NK-92 (cell line): ENCODE measurements around the gene RNF182.
"Not testable (repeated sequence)": the region's sequence is repeated elsewhere in the genome, so short reads cannot be mapped to it uniquely, and the experiment has no call there.

Source experiments
- DNase-seq: peaks from one replicate; lab custom pipeline; 2025; ENCODE audit not compliant: unreplicated experiment; lab: John Stamatoyannopoulos, UW

Gene RNF182

GRCh38 chr6:13916230-13916944 lies 8.4 kb upstream of the RNF182 start:
- no peak for DNase-seq

GRCh38 chr6:13917141-13917540 lies 7.6 kb upstream of the RNF182 start:
- DNase-seq = no peak

- DNase-seq = no peak
Measured at GRCh38 chr6:13918686-13919250, 6.0 kb upstream of the RNF182 start.

- DNase-seq = no peak
Measured at GRCh38 chr6:13919861-13920260, 4.9 kb upstream of the RNF182 start.

GRCh38 chr6:13920552-13920951 lies 4.2 kb upstream of the RNF182 start:
- DNase-seq = no peak

GRCh38 chr6:13922750-13923149 lies 2.0 kb upstream of the RNF182 start:
- DNase-seq = no peak

GRCh38 chr6:13923527-13924145 lies 1.1 kb upstream of the RNF182 start:
- DNase-seq = no peak

GRCh38 chr6:13924146-13924948 lies 405 bp upstream of the RNF182 start:
- DNase-seq = no peak

- no peak for DNase-seq
Measured at GRCh38 chr6:13926378-13926777, 1.6 kb downstream of the RNF182 start.

- no peak for DNase-seq
Measured at GRCh38 chr6:13927203-13927602, 2.5 kb downstream of the RNF182 start.

GRCh38 chr6:13929196-13929595 lies 4.4 kb downstream of the RNF182 start:
- no peak for DNase-seq

GRCh38 chr6:13931797-13932402 lies 7.1 kb downstream of the RNF182 start:
- no peak for DNase-seq

GRCh38 chr6:13932785-13933184 lies 8.0 kb downstream of the RNF182 start:
- no peak for DNase-seq

GRCh38 chr6:13934721-13935120 lies 10.0 kb downstream of the RNF182 start:
- no peak for DNase-seq

- no peak for DNase-seq
Measured at GRCh38 chr6:13935190-13935880, 10.6 kb downstream of the RNF182 start.

GRCh38 chr6:13935881-13936261 lies 11.1 kb downstream of the RNF182 start:
- not testable (repeated sequence) for DNase-seq

GRCh38 chr6:13941902-13942301 lies 17.1 kb downstream of the RNF182 start:
- DNase-seq = no peak

- DNase-seq = no peak
Measured at GRCh38 chr6:13943943-13944342, 19.2 kb downstream of the RNF182 start.

GRCh38 chr6:13946506-13946905 lies 21.8 kb downstream of the RNF182 start:
- DNase-seq = no peak

GRCh38 chr6:13947611-13948178 lies 22.9 kb downstream of the RNF182 start:
- no peak for DNase-seq
